ENCODE data around the gene PACRG.

PACRG gene

GRCh38 chr6:163085861-163086623, 358.3 kb downstream of the PACRG start:
- no peak for ATAC-seq (ENCODE audit: low read depth)
- DNase-seq (ENCODE audit: low spot score) = no peak
- TF ChIP-seq CTCF (IDR thresholded peaks at IDR 0.05; ENCODE audit: poor library complexity, severe bottlenecking) = no peak

GRCh38 chr6:163086624-163086920, 358.8 kb downstream of the PACRG start:
- H3K4me3 ChIP-seq (ENCODE audit: severe bottlenecking) = no peak overlapping the region
- no peak overlapping the region for H3K27ac ChIP-seq (ENCODE audit: poor library complexity, severe bottlenecking)
- TF ChIP-seq CTCF (IDR thresholded peaks at IDR 0.05; ENCODE audit: poor library complexity, severe bottlenecking) = no peak
- no peaks in the 10 kb centered on the region for H3K4me1 ChIP-seq (ENCODE audit: insufficient read depth, poor library complexity, severe bottlenecking)
- peaks cover 42% of the 10 kb centered on the region for H3K27me3 ChIP-seq (ENCODE audit: insufficient read depth, poor library complexity, severe bottlenecking)
- no peak for ATAC-seq (ENCODE audit: low read depth)
- H3K9me3 ChIP-seq (ENCODE audit: severe bottlenecking) = no peaks in the 10 kb centered on the region
- no peak for DNase-seq (ENCODE audit: low spot score)
- no peaks in the 10 kb centered on the region for H3K36me3 ChIP-seq (ENCODE audit: low read depth)

More at GRCh38 chr6:163085861-163086623, 358.3 kb downstream of the PACRG start:
- no peak overlapping the region for H3K4me3 ChIP-seq (ENCODE audit: severe bottlenecking)
- H3K27ac ChIP-seq (ENCODE audit: poor library complexity, severe bottlenecking) = no peak overlapping the region
- H3K4me1 ChIP-seq (ENCODE audit: insufficient read depth, poor library complexity, severe bottlenecking) = no peaks in the 10 kb centered on the region
- peaks cover 36% of the 10 kb centered on the region for H3K27me3 ChIP-seq (ENCODE audit: insufficient read depth, poor library complexity, severe bottlenecking)
- H3K9me3 ChIP-seq (ENCODE audit: severe bottlenecking) = no peaks in the 10 kb centered on the region
- H3K36me3 ChIP-seq (ENCODE audit: low read depth) = no peaks in the 10 kb centered on the region

GRCh38 chr6:163087981-163088380, 360.2 kb downstream of the PACRG start:
- H3K4me3 ChIP-seq (ENCODE audit: severe bottlenecking) = no peak overlapping the region
- no peak for DNase-seq (ENCODE audit: low spot score)
- no peak overlapping the region for H3K27ac ChIP-seq (ENCODE audit: poor library complexity, severe bottlenecking)
- ATAC-seq (ENCODE audit: low read depth) = no peak
- no peaks in the 10 kb centered on the region for H3K9me3 ChIP-seq (ENCODE audit: severe bottlenecking)
- peaks cover 38% of the 10 kb centered on the region for H3K27me3 ChIP-seq (ENCODE audit: insufficient read depth, poor library complexity, severe bottlenecking)
- TF ChIP-seq CTCF (IDR thresholded peaks at IDR 0.05; ENCODE audit: poor library complexity, severe bottlenecking) = no peak
- H3K4me1 ChIP-seq (ENCODE audit: insufficient read depth, poor library complexity, severe bottlenecking) = no peaks in the 10 kb centered on the region
- no peaks in the 10 kb centered on the region for H3K36me3 ChIP-seq (ENCODE audit: low read depth)

- Histone ChIP-seq H3K36me3 (ENCODE audit: low read depth) (no peaks in the 10 kb centered on the region), H3K27ac (ENCODE audit: poor library complexity, severe bottlenecking) (no peak overlapping the region), H3K27me3 (ENCODE audit: insufficient read depth, poor library complexity, severe bottlenecking) (peaks cover 25% of the 10 kb centered on the region), H3K9me3 (ENCODE audit: severe bottlenecking) (no peaks in the 10 kb centered on the region), H3K4me3 (ENCODE audit: severe bottlenecking) (no peak overlapping the region), H3K4me1 (ENCODE audit: insufficient read depth, poor library complexity, severe bottlenecking) (no peaks in the 10 kb centered on the region)
- TF ChIP-seq CTCF (IDR thresholded peaks at IDR 0.05; ENCODE audit: poor library complexity, severe bottlenecking) = no peak
- no peak for ATAC-seq (ENCODE audit: low read depth)
- no peak for DNase-seq (ENCODE audit: low spot score)
These were observed 365.1 kb downstream of the PACRG start for GRCh38 chr6:163092876-163093275.

DNA sequence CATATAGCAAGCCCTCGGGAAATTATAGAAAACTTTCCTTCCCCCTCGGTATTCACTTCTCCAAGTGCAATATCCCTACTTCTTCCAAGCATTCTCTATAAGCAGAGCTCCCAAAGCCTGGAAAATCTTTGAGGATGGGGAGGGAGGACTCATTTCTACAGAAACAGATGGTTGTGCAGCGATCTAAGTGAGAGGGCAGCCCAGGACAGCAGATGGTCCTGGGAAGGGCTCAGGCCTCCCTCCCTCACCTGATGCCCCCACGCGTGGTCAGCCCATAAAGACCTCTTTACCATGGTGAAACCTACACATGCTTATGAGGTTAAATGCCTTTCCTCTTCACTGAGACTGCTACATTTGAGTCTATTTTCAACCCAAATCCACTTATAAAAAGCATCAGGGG, 367.1 kb downstream of the PACRG start:
- TF ChIP-seq CTCF (IDR thresholded peaks at IDR 0.05; ENCODE audit: poor library complexity, severe bottlenecking) = no peak
- Histone ChIP-seq H3K4me3 (ENCODE audit: severe bottlenecking) (no peak overlapping the region), H3K36me3 (ENCODE audit: low read depth) (no peaks in the 10 kb centered on the region), H3K27me3 (ENCODE audit: insufficient read depth, poor library complexity, severe bottlenecking) (peaks cover 15% of the 10 kb centered on the region), H3K27ac (ENCODE audit: poor library complexity, severe bottlenecking) (no peak overlapping the region), H3K9me3 (ENCODE audit: severe bottlenecking) (no peaks in the 10 kb centered on the region), H3K4me1 (ENCODE audit: insufficient read depth, poor library complexity, severe bottlenecking) (no peaks in the 10 kb centered on the region)
- ATAC-seq (ENCODE audit: low read depth) = no peak
- no peak for DNase-seq (ENCODE audit: low spot score)
